Stimulated activated CD8-positive, alpha-beta memory T cell treated with anti-CD3 and anti-CD28 coated beads, Interleukin-12 subunit alpha, Interleukin-12 subunit beta, amount 100 ng/mL, for 1 hour (primary cell): ENCODE data around the gene SLC22A23.

Source experiments
- DNase-seq: peaks from one replicate; pipeline ENCODE4 v3.0.0-alpha.2; 2020; ENCODE audit warnings: low read depth

The SLC22A23 gene

GRCh38 chr6:3443221-3443515 lies 13.7 kb downstream of the SLC22A23 start:
- DNase-seq = no peak

- DNase-seq = no peak
Measured at GRCh38 chr6:3442431-3443220, 14.2 kb downstream of the SLC22A23 start.

DNA sequence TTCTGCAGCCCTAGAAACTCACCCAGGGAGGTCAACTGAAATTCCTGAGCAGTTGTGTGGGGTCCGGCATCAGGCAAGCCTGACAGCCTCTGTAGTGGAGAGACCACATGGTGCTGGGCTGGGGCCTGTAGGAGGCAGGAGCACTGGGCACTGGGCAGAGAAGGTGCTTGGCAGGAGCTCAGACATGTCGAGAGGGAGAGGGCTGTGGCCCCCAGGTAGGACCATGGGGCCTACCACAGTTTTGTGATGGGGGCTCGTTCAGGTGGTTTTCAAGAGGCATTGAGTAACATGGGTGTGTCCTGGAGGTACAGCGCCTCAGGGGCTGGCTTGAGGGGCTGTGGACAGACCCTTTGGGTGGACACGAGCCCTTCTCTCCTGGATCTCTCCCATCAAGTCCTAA lies 15.9 kb downstream of the SLC22A23 start:
- no peak for DNase-seq

DNA sequence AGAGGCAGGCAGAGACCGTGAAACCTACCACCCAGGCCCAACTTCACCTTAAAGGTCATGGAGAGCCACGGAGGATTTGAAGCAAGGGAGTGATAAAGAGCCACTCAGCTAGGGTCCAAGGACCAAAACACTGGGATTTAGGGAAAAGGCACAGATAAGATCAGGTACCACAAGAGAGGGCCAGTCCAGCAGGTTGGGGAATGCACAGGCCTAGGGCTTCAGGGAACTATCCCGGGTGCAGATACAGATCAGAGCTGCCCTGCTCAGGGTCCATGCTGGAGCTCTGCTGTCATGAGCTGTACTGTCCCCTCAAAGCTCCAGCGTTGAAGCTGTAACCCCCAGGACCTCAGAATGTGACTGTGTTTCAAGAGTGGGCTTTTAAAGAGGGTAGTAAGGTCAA lies 16.9 kb downstream of the SLC22A23 start:
- no peak for DNase-seq

- no peak for DNase-seq
Measured at GRCh38 chr6:3438190-3439167, 18.4 kb downstream of the SLC22A23 start.

GRCh38 chr6:3433005-3433404 lies 23.8 kb downstream of the SLC22A23 start:
- no peak for DNase-seq

DNA sequence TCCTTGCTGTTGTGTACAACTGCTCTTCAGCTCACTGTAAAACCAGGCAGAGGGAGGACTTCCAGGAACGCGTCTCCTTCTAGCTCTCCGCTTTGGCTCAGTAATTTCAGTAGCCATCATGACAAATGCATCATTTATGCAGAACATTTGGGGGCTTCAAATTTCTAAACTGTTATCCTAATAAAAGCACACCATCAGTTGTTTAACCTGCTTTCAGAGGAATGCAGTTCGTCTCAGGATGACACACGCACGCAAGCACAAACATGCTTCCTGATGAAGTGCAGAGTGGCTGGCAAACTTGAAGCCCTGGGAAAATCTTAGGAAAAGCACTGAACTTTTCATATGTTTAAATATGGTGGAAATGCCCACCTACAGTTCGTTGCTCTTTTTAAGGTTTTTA lies 24.4 kb downstream of the SLC22A23 start:
- no peak for DNase-seq

DNA sequence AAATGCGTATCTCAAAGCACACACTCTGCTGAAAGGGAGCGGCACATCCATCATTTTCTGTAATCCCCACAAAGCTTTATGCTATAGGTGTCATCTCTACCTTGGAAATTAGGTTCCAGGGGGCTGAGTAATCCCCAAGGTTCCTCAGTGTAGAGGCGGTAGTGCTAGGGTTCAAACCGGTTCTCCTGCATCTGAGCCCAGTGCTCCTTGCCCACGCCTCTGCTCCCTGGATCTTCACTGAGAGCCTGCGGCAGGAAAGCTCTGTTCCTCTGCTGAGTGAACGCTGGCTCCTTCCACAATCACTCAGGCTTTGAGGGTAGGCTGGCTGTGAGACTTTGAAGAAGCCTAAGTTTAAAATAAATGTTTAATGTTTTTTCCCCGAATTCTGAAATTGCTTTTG lies 24.9 kb downstream of the SLC22A23 start:
- DNase-seq = no peak

DNA sequence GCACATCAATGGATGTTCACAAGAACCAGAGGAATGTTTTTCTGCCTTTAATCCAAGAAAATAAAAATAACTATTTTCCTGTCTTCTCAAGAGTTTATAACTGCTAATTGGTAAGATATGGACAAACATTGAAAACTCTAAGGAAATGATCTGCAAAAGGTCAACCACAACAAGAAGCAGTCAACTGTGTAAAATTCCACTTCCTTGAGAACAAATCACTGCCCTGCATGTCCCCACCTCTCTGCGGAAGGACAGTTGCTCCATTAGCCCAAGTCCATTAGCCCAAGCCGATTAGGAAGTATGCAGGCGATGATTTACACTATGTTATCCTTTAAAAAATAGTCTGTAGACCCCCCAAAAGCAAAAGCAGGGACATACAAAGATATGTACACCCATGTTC lies 27.6 kb downstream of the SLC22A23 start:
- no peak for DNase-seq

GRCh38 chr6:3428700-3429099 lies 28.1 kb downstream of the SLC22A23 start:
- DNase-seq = no peak

DNA sequence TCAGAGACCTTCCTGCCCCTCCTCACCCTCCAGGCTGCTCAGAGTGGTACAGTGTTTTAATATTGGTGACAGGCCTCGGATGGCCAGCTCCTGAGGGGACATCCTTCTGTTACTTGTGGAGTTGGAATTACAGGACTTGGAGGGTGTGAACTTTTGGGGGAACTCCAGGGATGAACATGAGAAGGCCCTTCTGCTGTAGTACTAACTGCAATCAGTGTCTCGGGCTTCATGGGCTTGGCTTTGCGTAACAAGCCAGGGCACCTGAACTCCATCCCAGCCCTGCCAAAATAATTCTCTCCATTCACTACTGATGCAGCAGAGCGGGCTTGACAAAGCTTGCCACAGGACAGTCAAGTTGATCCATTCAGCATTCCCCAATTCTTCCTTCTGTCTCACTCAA lies 28.6 kb downstream of the SLC22A23 start:
- DNase-seq = no peak

DNA sequence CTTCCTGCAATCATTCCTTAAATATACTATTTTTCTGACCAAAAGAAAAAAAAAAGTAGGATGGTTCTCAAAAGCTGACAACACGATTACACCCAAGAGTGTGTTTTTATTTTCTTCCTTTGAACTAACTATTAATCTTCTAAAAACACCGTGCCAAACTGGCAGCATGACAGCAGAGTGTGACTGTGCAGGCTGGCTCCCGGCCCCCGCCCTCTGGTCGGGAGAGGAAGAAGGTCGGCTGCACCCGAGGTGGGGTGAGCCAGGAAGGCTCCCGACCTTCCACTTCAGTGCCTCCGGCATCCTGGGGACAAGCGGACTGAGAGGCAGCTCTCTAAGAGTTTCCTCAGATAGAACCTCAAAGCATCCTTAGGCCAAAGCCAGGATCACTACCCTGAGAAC lies 29.2 kb downstream of the SLC22A23 start:
- no peak for DNase-seq

GRCh38 chr6:3426927-3427686 lies 29.7 kb downstream of the SLC22A23 start:
- no peak for DNase-seq

DNA sequence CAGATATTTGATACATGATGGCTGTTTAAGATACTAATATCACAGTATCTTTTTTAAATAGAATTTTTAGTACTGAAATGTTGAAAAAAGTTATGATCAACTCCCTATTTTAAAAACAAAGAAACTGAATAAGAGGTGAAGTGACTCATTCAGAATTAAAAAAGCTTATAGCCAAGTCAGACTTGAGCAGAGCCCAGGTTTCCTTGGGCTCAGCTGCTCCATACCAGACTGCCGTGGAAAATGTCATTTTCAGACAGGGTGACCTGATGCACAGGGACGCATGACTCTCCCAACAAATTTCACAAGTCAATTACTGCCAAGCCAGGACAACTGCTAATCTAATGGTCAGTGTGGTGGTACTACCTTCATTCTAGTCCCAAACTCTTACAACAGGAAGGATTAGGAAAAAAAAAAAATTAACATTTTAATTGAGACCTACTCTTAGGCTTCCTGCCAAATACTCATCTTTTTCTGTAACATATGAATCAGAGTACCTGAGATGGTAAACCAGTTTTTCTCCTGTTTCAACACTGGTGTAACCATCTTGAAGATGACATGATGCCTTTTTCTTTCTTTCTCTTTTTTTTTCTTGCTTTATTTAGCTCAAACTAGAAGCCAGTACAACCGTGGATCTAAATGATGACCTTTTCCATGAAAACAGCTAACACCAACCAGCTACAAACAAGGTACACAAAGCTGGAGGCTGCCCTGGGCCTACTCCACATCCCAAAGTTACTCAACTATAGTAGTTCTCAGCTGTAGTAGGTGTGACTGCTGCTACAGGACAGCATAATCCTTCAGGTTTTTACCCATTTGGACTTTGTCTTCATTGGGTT lies 30.5 kb downstream of the SLC22A23 start:
- DNase-seq = no peak

DNA sequence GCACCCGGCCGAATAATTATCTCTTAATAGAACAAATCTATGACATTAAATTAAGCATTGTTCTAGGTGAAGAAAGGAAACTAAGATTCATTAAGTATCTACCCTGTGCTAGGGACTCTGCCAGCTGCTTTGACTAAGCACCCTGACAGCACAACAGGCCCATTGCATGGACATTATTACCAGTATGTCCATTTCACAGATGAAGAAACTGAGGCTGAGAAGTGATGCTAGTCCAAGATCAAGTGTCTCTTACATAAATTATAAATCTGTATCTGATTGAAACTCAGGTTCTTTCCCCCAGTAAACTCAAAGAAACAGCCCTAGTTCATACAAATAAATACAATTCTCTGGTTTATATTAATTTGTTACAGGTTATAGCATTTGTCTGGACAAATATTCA lies 31.3 kb downstream of the SLC22A23 start:
- DNase-seq = no peak

DNA sequence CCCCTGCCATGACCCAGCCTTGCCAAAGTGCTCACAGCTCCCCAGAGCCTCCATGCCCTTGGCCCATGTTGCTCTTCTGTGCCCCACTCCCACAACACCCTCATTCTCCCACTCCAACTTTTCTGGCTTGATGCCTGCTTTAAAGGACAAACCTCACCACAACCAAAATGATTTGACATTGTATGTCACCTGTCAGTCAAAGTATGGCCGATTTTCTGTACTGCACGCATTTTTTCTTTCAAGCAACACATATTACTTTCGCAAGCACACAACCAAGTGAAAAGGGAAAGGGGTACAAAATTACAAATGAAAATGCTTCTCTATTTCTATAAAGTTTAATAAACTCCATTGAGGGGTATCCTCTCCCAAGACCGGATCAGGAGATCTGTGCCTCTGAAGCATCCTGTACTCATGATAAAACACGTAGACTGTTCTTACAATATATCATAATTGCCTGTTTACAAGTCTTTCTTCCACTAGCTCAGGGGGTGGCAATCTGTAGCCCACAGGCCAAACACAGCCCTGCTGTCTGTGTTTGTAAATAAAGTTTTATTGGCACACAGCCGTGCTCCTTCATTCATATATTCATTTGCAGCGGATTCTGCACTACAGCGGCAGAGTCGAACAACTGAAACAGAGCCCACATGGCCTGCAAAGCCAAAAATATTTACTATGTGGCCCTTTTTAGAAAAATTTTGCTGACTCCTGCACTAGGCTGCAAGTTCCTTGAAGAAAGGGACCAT lies 32.5 kb downstream of the SLC22A23 start:
- no peak for DNase-seq

DNA sequence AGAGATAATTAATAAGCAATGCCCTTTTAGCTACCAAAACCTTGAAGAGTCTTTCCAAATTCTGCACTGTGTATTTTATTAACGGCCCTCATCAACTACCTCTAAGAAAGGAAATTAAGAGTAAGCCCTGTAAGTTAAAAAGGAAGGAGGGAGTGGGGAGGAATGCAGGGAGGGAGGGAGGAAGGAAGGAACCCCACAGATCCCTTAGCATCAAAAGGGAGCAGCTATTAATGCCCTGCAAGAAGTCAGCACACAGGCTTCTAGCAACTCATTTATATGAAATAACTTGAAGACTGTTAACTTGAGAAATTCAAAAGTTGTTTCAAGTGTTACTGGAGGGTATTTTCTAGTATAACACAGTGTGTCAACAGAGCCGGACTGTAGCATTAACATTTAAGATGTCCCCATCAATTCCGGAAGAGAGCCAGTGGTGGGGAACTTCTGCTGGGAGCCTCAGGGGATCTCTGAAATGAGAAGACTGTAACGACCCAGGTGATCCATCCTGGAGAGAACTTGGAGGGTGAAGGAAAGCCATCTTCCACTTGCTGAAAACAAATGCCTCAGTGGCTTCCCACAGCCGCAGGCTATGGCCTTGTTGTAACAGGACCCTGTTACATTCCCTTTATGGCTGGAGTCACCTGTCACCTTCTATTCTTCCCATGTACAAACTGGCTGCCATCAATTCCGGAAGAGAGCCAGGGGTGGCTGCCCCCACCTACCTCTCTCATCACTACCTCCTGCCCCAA lies 33.2 kb downstream of the SLC22A23 start:
- no peak for DNase-seq

DNA sequence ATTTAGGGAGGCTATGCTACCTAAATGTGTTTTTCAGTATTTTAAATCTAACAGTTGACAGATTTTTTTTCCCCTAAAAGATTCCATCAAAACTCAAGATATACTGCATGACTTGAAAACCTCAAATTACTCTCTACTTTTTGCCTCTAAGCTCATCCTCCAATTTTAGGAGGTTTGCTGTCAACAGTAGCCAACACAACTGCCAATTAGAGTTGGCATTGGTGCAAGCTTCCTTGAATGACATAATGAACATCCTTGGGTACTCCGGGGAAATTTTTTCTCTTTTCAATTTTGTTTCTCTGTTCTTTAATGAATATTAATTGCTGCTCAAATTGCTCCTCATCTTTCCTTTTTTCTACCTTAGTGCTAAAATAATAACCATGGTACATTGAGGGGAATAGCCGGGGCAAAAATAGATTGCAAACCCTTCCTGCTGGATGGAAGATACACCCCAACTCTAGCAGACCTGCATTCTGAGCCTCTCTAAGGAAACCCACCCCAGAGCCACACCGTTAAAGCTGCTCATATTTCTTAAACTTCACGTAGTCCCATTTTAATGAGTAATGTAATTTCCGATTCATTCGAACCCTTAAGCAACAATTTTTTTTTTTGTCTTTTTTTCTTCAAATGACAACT lies 34.3 kb downstream of the SLC22A23 start:
- no peak for DNase-seq

DNA sequence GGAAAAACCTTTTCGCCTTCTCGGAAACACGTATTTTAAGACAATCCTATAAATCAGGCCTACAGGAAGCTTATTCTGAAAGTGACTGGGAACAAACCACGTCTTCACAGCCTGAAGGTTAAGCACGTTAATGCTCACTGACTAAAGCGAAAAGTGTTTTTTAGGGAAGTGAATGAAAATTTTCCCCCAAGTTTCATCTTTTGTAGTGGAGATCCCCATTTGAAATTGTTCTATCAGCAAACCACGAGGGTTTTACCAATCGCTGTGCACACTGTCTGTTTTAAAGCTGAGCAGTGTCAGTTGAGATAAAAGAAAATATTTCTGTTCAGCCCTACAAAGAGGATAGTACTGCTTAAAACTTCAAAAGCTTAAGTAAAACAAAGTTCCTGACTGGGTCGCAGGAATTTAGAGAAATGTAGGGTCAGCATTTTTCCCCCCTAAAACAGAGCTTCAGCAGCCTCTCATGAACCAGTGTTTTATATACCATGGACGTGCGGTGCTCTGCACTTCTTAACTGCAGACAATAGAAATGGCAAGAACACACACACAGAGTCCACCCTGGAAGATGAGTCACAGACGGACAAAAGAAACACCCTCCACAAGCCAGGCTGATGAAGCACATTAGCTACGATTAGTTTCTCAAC lies 34.9 kb downstream of the SLC22A23 start:
- no peak for DNase-seq
